ENCODE data around the gene HDAC4. TPM values are rescaled to one million over a fixed set of nuclear protein-coding genes. Genes with fewer than 3 reads are reported as not detected.

HDAC4 gene
- total RNA-seq, 1 donor from 2014 or later: 18.3 TPM

DNA sequence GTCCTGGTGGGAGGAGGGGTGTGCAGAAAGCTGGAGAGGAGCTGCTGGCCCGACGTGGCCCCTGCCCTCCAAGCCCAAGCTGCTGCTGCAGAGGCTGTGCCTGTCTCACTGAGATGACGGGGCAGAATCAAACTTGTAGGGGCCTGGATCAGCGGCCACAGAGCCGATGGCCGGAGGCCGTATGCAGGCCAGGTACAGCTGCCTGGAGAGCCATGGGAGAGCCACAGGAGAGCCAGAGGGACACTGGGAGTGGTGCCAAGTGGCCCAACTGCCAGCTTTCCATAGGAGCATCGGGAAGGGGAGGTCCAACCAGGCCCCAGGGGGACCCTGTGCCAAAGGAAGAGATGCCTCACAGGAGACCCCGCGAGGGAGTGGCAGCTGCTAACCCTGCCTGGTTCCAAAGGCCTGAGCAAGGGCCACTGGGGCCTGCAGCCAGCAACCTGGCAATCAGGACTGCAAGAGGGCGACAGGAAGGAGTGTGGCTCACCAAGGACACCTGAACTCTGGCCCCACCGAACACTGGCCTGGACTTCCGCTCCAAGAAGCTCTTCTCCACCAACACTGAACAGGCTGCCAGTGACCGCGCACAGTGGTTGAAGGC, 70.7 kb downstream of the HDAC4 start:
- DNase-seq (ENCODE audit: extremely low read depth, low read depth, low spot score): no peak

DNA sequence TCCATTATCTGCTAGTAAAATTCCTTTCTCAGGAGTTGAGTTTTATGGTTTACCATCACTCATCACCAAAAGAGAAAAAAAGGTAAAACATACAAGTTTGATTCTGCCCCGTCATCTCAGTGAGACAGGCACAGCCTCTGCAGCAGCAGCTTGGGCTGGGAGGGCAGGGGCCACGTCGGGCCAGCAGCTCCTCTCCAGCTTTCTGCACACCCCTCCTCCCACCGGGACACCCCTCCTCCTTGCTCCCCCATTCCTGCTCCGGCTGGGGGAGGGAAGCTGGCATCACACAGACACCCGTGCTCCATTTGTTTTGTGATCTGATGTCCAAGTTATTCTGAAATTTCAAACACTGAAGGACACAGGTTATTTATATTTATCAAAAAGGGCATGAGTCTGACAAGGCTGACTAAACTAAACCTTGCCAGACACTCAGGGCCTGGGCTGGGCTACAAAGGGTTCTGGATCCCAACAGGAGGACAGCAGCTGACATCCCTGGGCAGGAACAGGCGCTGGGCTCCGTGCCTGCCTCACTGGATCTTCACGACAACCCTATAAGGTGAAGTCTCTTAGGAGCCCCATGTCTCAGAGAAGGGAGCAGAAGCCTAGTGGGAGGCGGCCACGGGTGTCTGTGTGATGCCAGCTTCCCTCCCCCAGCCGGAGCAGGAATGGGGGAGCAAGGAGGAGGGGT, 71.4 kb downstream of the HDAC4 start:
- no peak for DNase-seq (ENCODE audit: extremely low read depth, low read depth, low spot score)

DNA sequence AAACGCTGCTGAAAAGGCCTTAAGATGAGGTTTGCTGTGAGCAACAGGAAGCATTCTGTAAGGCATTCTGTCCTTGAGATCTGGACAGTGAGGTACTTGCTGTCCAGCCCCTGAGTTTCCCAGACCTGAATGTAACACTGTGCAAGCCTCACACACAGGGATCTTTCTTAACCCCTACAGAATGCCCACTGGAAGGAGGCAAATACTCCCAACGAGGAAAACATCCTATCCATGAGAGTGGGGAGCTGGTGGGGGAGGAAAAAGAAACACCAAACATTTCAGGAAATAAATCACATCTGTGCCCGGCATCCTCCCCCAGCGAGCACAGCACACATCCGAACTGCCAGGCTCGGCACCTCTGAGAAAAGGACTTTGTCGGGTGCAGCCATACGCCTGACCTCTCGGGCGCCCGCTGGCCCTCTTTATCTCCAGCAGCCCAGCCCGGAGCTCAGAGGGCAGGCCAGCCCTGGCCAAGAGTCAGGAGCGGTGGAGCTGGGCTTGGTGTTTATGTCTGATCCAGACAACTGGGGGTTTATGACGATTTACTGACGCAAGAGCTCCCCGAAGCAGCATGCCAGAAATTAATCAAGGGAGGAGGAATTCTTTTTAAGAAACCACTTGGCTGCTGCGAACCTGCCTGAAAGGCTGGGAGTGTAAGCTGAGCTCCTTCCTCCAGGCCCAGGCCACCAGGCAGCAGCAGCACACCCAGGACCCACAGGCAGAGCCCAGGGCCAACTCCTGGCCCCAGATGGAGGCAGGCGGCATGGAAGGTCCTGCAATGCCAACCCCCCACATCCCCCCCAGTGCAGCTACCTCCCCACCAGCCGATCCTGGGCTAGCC, 72.2 kb downstream of the HDAC4 start:
- DNase-seq (ENCODE audit: extremely low read depth, low read depth, low spot score): no peak

GRCh38 chr2:239327536-239328350, 73.1 kb downstream of the HDAC4 start:
- no peak for DNase-seq (ENCODE audit: extremely low read depth, low read depth, low spot score)

DNA sequence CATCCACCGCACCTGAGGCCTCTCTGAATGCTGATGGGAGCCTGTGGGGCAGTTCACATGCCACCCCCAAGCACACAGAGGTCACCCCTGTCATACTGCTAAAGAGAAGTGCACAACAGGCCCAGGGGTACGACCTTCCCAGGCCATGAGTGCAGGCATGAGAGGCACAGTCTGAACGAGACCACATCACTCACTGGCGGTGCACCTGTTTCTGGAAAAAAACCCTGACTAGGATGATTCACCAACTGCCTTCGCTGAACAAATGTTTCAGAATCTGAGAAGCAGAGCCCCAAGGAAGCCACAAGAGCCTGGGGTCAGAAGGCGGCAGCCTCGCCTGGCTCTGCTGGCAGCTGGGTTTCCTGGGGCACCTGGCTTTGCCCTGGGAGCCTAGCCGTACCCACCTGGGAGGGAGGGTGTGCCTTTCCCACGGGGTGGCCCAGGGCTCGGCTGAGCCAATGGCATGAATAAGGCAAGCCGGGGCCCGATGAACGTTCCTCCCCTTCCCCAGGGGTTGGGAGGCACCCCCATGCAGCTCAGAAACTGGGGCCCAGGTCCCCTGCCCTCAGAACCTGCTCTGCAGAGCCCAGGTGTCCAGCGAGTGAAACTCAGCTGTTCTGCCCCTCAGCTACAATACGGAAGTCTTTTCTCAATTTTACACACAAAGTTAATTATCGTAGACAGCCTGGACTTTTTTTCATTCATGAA, 73.8 kb downstream of the HDAC4 start:
- DNase-seq (ENCODE audit: extremely low read depth, low read depth, low spot score): no peak

- no peak for DNase-seq (ENCODE audit: extremely low read depth, low read depth, low spot score)
Measured at GRCh38 chr2:239324456-239324855, 76.4 kb downstream of the HDAC4 start.

DNA sequence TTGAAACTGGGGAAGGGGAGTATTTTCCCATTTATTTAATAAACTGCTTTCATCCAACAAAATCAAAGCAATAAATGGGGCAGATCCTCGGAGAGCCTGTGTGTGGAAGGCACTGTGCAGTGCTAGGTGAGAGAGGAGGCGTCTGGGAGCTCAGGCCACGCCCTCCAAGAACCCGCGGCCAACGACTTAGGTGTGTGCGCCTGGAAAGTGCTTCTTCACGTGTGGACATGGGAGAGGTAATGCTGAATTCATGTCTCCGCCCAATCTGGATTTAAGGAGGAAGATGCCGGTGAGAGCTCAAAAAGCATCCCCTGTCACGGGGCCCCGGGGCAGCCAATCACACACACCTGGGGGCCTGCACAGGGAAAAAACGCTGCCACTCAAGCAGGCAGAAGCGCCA, 77.4 kb downstream of the HDAC4 start:
- no peak for DNase-seq (ENCODE audit: extremely low read depth, low read depth, low spot score)

DNA sequence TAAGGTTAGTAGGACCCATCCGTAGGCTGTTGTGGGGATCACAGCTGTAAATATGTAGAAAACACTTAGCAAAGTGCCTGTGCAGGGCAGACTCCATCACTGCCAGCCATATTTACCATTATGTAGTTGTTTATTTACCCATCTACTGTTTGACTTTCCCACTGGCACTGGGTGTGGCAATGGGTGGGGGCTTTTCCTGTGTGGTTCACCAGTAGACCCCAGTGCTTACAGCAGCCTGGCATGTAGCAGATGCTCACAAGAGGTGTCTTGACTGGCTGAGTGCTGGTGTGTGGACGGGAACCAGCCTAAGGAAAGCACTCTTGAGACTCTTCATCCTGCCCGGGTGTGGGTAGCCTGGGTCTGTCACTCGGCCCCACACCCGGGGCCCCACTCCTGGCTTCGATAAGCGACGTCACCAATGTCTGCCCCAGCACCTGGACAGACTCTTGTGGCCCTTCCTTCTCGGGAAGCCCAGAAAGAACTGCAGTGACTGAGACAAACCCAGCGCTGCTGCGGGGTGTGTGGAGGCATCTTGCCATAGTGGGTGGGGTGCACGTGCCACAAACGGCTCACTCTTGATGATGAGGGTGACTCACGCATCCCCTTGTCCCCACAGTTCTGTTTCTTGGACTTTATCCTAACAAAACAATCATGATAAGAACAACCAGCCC, 78.3 kb downstream of the HDAC4 start:
- no peak for DNase-seq (ENCODE audit: extremely low read depth, low read depth, low spot score)

GRCh38 chr2:239321596-239322415, 79.0 kb downstream of the HDAC4 start:
- DNase-seq (ENCODE audit: extremely low read depth, low read depth, low spot score): no peak

GRCh38 chr2:239318790-239319661, 81.8 kb downstream of the HDAC4 start:
- no peak for DNase-seq (ENCODE audit: extremely low read depth, low read depth, low spot score)

DNA sequence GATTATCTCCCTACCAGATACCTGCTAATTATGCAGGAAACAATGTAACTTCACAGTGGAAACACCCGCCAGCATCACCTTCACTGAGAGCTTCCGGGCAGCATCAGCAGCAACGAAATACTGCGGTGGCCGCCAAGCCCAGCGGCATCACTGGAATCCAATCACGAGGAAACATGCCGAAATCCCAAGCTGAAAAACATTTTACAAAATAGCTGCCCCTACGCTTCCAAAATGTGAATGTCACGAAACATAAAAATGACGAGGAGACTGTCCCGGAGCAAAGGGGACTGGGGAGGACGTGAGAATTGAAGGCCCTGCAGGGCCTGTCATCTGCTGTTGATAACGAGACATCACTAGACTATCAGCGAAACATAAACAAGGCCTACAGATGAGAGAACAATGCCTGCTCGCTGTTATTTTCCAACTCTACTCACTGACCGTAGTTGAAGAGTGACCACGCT, 82.6 kb downstream of the HDAC4 start:
- DNase-seq (ENCODE audit: extremely low read depth, low read depth, low spot score): no peak

- no peak for DNase-seq (ENCODE audit: extremely low read depth, low read depth, low spot score)
Measured at GRCh38 chr2:239316562-239317465, 84.0 kb downstream of the HDAC4 start.

DNA sequence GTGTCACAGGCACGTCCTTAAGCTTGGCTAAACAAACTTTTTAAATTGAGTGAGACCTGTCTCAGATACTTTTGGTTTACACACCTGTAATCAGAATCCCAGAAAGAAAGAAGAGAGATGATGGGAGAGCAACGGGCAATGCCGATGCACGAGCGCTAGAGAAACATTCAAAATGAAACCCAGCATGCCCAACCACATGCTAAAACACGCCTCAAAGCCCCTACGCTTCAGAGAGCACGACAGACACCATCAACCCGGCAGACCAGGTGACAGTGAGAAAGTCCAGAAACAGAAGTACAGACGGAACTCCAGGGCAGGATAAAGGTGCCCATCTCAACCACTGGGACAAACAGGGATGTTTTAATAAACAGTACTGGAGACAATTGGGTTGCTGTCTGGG, 85.5 kb downstream of the HDAC4 start:
- no peak for DNase-seq (ENCODE audit: extremely low read depth, low read depth, low spot score)

DNA sequence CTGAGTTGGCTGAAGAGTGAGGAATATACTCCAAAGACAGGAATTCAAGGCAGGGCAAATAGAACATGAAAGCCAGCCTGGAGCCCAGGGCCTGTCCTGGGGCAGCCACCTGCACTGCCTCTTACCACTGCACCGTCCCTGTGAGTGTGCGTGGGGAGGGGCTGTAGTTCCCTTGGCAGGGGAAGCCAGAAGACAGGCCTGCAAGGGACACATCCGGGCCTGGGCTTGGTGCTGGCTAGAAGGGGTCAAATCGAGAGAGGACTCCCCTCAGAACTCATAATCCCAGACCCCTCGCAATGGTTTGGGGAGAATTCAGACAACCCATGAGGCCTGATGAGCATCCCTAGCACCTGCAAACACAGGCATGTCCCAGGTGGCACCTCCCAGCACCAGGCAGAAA, 87.0 kb downstream of the HDAC4 start:
- DNase-seq (ENCODE audit: extremely low read depth, low read depth, low spot score): no peak

DNA sequence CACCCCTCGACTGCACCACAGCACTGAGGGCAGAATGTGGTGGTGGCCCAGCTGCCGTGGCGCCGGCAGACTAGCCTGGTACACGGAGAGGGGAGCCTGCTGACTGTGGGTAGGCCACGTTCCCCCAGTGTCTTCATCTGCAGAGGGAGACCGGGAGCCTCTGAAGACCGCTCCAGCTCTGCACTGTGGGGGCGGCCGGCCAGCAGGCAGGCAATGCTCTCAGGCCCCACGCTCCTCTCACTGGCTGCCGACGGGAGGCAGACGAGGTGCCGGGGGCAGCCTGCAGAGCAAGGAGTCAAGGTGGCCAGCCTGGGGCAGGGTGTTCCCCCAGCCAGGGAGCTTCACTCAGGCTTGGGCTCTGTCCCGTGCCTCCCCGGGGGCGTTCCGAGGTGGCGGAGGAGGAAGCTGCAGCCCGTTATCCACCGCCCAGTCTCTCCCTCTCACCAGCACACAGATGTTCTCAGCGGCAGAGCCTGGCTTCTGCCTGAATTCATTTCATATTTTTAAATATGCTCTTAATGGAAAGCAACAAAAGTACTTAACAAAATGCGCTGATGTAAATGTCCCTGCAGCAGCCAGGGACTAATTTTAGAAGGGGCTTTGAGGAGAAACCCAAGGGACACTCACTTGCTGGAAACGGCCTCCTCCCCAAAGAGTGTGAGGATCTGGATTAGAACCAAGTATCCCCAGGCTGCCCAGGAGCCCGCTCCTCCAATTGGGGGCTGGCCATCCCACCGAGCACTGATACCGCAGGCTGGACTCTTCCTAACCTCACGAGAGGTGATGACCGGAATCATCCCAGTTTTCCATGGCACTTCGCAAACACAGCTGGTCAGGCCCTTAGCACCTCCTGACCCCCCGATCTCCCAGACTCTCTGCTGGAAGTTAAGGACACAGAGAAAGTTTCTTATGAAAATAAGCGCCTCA, 87.8 kb downstream of the HDAC4 start:
- DNase-seq (ENCODE audit: extremely low read depth, low read depth, low spot score): no peak

DNA sequence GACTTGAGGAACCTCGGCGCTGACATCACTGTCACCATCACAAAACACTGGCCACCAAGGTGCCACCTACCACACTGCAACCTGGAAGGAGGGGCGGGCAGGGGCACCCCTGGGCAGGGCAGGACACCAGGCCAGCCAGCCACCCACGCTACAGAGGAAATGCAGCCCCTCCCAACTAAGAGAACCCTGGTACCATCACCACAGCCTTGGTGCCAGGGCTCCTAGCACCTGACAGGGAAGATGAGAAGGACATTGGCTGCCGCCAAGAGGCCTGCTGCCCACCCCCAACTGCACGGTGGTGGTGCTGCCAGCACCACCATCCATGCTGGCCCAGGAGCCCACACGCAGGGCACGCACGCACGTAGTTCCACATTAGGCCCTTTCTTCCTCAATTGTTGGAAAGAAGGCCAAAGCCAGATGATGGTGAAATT, 88.7 kb downstream of the HDAC4 start:
- no peak for DNase-seq (ENCODE audit: extremely low read depth, low read depth, low spot score)

Data from glomerular endothelial cell (primary cell).